A549 (cell line): ENCODE data around the gene ORC3. TPM values are rescaled to one million over a fixed set of nuclear protein-coding genes. Genes with fewer than 3 reads are reported as not detected.
"Not testable (repeated sequence)": the region's sequence is repeated elsewhere in the genome, so short reads cannot be mapped to it uniquely, and the experiment has no call there.

Experiments used
- ATAC-seq, 2 experiments: fragments of 200-7000 bp in 1 of 2; fragments of >200 bp in 1 of 2; cut with Nextera tagmentation in 1 of 2; cut with Tn5 transposase in 1 of 2; 3 replicates each; pipeline versions ENCODE4 v1.8.0 to v1.9.1; 2018 to 2020; ENCODE audit warnings: mild to moderate bottlenecking in 1 of 2, moderate library complexity in 1 of 2
- CTCF ChIA-PET: fragments of 300-600 bp; sonication (Branson Sonifier 250); formaldehyde crosslinking; extraction: SDS; loops from one replicate; lab custom pipeline; 2021; ENCODE audit warnings: antibody characterized with exemption, inconsistent platforms; lab: Yijun Ruan, JAX
- POLR2A ChIA-PET: fragments of 350-600 bp; formaldehyde crosslinking; extraction: SDS; loops from one replicate; lab custom pipeline; 2021; ENCODE audit warnings: antibody characterized with exemption, inconsistent platforms; lab: Yijun Ruan, JAX
- DNase-seq, 2 experiments: peaks; one replicate each; pipeline versions ENCODE4 v3.0.0 to v3.0.0-alpha.2; 2011 to 2016; ENCODE audit warnings: low read depth in 1 of 2, low spot score in 1 of 2
- FAIRE-seq: peaks from 2 replicates; lab custom pipeline; 2011; peaks lifted over from hg19 to GRCh38; lab: Jason Lieb, UNC
- H3K27ac ChIP-seq, 2 experiments: fragments of >200 bp; sonication (Bioruptor Twin); formaldehyde crosslinking; 3 replicates each; pipeline ENCODE4 v1.5.1; 2016 to 2017
- H3K4me1 ChIP-seq: fragments of >200 bp; sonication (Bioruptor Twin); formaldehyde crosslinking; 3 replicates; pipeline ENCODE4 v1.6.1; 2016
- H3K4me2 ChIP-seq: fragments of >200 bp; sonication (Bioruptor Twin); formaldehyde crosslinking; 3 replicates; pipeline ENCODE4 v1.6.1; 2016
- H3K4me3 ChIP-seq: fragments of >200 bp; sonication (Bioruptor Twin); formaldehyde crosslinking; 3 replicates; pipeline ENCODE4 v1.5.1; 2016
- H3K9me3 ChIP-seq: fragments of >200 bp; sonication (Bioruptor Twin); formaldehyde crosslinking; 3 replicates; pipeline ENCODE4 v1.6.1; 2016
- CBX8 ChIP-seq: fragments of 200-600 bp; sonication (generic); IDR thresholded peaks from 2 replicates; pipeline ENCODE4 v1.6.1; 2016
- CEBPB ChIP-seq, 2 experiments: fragments of >200 bp in 1 of 2; sonication (Bioruptor Twin) in 1 of 2; formaldehyde crosslinking in 1 of 2; IDR thresholded peaks; 2 replicates each; pipeline ENCODE4 v1.6.1; 2012 to 2016
- EHF ChIP-seq: fragments of 250-450 bp; sonication (Bioruptor Pico); IDR thresholded peaks from 2 replicates; pipeline ENCODE4 v1.5.0; 2020; ENCODE audit warnings: mild to moderate bottlenecking
- EP300 ChIP-seq, 2 experiments: fragments of >200 bp; sonication (Bioruptor Twin); formaldehyde crosslinking; IDR thresholded peaks; 2 replicates in 1 of 2; 3 replicates in 1 of 2; pipeline ENCODE4 v1.6.1; 2016 to 2017
- ESRRA ChIP-seq: fragments of 150-350 bp; IDR thresholded peaks from 2 replicates; pipeline ENCODE4 v1.6.1; 2014; ENCODE audit warnings: mild to moderate bottlenecking, low read length, borderline replicate concordance
- GATA3 ChIP-seq: IDR thresholded peaks from 2 replicates; pipeline ENCODE4 v1.6.1; 2012; ENCODE audit warnings: borderline replicate concordance
- HOXA7 ChIP-seq: fragments of 250-450 bp; sonication (Bioruptor Pico); IDR thresholded peaks from 2 replicates; pipeline ENCODE4 v1.5.0; 2020; ENCODE audit warnings: mild to moderate bottlenecking, moderate library complexity
- KDM5A ChIP-seq: fragments of 200-600 bp; sonication (generic); IDR thresholded peaks from 2 replicates; pipeline ENCODE4 v1.6.1; 2016; ENCODE audit warnings: antibody characterized with exemption, mild to moderate bottlenecking
- MAFK ChIP-seq: fragments of 450-650 bp; IDR thresholded peaks from 2 replicates; pipeline ENCODE4 v1.6.1; 2014; ENCODE audit not compliant: partially characterized antibody
- NR3C1 ChIP-seq: fragments of >200 bp; sonication (Bioruptor Twin); formaldehyde crosslinking; IDR thresholded peaks from 3 replicates; pipeline ENCODE4 v1.6.1; 2017
- POLR2A ChIP-seq: IDR thresholded peaks from 2 replicates; pipeline ENCODE4 v1.6.1; 2012; ENCODE audit warnings: mild to moderate bottlenecking, low read length
- RAD21 ChIP-seq, 2 experiments: fragments of >200 bp in 1 of 2; sonication (Bioruptor Twin) in 1 of 2; formaldehyde crosslinking in 1 of 2; IDR thresholded peaks in 1 of 2; conservative IDR thresholded peaks in 1 of 2; 2 replicates in 1 of 2; 3 replicates in 1 of 2; pipeline ENCODE4 v1.6.1; 2012 to 2018; ENCODE audit warnings: inconsistent platforms in 1 of 2
- RARB ChIP-seq: fragments of 250-450 bp; sonication (Bioruptor Pico); IDR thresholded peaks from 2 replicates; pipeline ENCODE4 v1.8.0; 2021; ENCODE audit warnings: mild to moderate bottlenecking, moderate library complexity
- RCOR1 ChIP-seq: fragments of 150-350 bp; IDR thresholded peaks from 2 replicates; pipeline ENCODE4 v1.6.1; 2014; ENCODE audit warnings: antibody characterized with exemption, low read length, low read depth
- SMC3 ChIP-seq: fragments of >200 bp; sonication (Bioruptor Twin); formaldehyde crosslinking; IDR thresholded peaks from 3 replicates; pipeline ENCODE4 v1.6.1; 2018; ENCODE audit warnings: inconsistent platforms
- TP53 ChIP-seq: fragments of 250-450 bp; sonication (Bioruptor Pico); IDR thresholded peaks from 2 replicates; pipeline ENCODE4 v1.5.0; 2021; ENCODE audit warnings: mild to moderate bottlenecking, moderate library complexity
- ZFP36 ChIP-seq: fragments of 450-650 bp; IDR thresholded peaks from 2 replicates; pipeline ENCODE4 v1.6.1; 2014; ENCODE audit warnings: borderline replicate concordance; ENCODE audit not compliant: partially characterized antibody
- ZNF302 ChIP-seq: fragments of 250-450 bp; sonication (Bioruptor Pico); IDR thresholded peaks from 2 replicates; pipeline ENCODE4 v1.9.0; 2021; ENCODE audit warnings: inconsistent platforms, mild to moderate bottlenecking, moderate library complexity
- WGBS: methylation state at CpG from one replicate; pipeline ENCODE4 v1.1.6; 2017; ENCODE audit errors: missing lambda C conversion rate; 5-methylcytosine and 5-hydroxymethylcytosine counted together
- polyA plus RNA-seq, 4 experiments: library from polyadenylated mRNA; depleted of rRNA in 3 of 4; stranded (reverse); fragments of >200 nt; fragmentation: RNase III in 1 of 4; extraction: RNeasy Plus Mini Kit Qiagen cat#74134 plus additional on column Dnase treatment in 1 of 4; gene quantifications; 2 replicates in 3 of 4; 3 replicates in 1 of 4; pipeline ENCODE4 v1.2.3, GENCODE V29; 2011 to 2017
- TF ChIP-seq, protein P1 (sequence below): fragments of 250-450 bp; sonication (Bioruptor Pico); IDR thresholded peaks from 2 replicates; pipeline ENCODE4 v1.5.0; 2021; ENCODE audit warnings: mild to moderate bottlenecking, moderate library complexity, borderline replicate concordance
- TF ChIP-seq, protein P2 (sequence below): fragments of 200-600 bp; sonication (generic); IDR thresholded peaks from 2 replicates; pipeline ENCODE4 v1.6.1; 2016; ENCODE audit warnings: antibody characterized with exemption, mild to moderate bottlenecking, moderate library complexity
- TF ChIP-seq, protein P3 (sequence below): fragments of >200 bp; sonication (Bioruptor Twin); formaldehyde crosslinking; IDR thresholded peaks from 3 replicates; pipeline ENCODE4 v1.5.1; 2016
- TF ChIP-seq, protein P4 (sequence below): fragments of >200 bp; sonication (Bioruptor Twin); formaldehyde crosslinking; IDR thresholded peaks from 2 replicates; pipeline ENCODE4 v1.6.1; 2016
- TF ChIP-seq, protein P5 (sequence below): fragments of >200 bp; sonication (Bioruptor Twin); formaldehyde crosslinking; IDR thresholded peaks from 3 replicates; pipeline ENCODE4 v1.6.1; 2016

The ORC3 gene
- polyA plus RNA-seq, 2 of the 4 experiments (the other 2 are of a cell fraction), result 25.5 to 50.1 TPM

DNA sequence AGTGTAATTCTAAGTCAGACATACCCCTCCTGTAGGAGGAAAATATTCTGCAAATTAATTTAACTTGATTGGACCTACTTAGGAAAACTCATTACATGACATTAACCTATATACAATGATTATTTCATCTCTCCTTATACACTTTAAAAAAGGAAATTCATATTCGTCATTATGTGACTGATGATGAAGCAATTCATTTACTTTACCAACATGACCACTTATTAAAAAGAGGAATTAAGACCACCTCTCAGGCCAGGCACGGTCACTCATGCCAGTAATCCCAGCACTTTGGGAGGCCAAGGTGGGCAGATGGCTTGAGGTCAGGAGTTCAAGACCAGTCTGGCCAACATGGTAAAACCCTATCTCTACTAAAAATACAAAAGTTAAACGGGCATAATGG, 100.5 kb downstream of the ORC3 start:
- ChIA-PET CTCF (no interaction called here), POLR2A (no interaction called here)
- FAIRE-seq (no peak), ATAC-seq (no peak), DNase-seq (no peak)
- TF ChIP-seq GATA3 (no peak), RAD21 (conservative IDR thresholded peaks at IDR 0.05 in 1 of 2, IDR thresholded peaks at IDR 0.05 in 1 of 2) (no peak), EHF (no peak), ZFP36 (no peak), MAFK (no peak)
- TF ChIP-seq, protein P1, sequence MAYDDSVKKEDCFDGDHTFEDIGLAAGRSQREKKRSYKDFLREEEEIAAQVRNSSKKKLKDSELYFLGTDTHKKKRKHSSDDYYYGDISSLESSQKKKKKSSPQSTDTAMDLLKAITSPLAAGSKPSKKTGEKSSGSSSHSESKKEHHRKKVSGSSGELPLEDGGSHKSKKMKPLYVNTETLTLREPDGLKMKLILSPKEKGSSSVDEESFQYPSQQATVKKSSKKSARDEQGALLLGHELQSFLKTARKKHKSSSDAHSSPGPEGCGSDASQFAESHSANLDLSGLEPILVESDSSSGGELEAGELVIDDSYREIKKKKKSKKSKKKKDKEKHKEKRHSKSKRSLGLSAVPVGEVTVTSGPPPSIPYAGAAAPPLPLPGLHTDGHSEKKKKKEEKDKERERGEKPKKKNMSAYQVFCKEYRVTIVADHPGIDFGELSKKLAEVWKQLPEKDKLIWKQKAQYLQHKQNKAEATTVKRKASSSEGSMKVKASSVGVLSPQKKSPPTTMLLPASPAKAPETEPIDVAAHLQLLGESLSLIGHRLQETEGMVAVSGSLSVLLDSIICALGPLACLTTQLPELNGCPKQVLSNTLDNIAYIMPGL, result no peak
- TF ChIP-seq, protein P2, sequence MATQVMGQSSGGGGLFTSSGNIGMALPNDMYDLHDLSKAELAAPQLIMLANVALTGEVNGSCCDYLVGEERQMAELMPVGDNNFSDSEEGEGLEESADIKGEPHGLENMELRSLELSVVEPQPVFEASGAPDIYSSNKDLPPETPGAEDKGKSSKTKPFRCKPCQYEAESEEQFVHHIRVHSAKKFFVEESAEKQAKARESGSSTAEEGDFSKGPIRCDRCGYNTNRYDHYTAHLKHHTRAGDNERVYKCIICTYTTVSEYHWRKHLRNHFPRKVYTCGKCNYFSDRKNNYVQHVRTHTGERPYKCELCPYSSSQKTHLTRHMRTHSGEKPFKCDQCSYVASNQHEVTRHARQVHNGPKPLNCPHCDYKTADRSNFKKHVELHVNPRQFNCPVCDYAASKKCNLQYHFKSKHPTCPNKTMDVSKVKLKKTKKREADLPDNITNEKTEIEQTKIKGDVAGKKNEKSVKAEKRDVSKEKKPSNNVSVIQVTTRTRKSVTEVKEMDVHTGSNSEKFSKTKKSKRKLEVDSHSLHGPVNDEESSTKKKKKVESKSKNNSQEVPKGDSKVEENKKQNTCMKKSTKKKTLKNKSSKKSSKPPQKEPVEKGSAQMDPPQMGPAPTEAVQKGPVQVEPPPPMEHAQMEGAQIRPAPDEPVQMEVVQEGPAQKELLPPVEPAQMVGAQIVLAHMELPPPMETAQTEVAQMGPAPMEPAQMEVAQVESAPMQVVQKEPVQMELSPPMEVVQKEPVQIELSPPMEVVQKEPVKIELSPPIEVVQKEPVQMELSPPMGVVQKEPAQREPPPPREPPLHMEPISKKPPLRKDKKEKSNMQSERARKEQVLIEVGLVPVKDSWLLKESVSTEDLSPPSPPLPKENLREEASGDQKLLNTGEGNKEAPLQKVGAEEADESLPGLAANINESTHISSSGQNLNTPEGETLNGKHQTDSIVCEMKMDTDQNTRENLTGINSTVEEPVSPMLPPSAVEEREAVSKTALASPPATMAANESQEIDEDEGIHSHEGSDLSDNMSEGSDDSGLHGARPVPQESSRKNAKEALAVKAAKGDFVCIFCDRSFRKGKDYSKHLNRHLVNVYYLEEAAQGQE, result no peak
- Histone ChIP-seq H3K4me3 (no peak overlapping the region), H3K27ac (no peak overlapping the region), H3K4me1 (peaks cover 81% of the 10 kb centered on the region), H3K9me3 (no peaks in the 10 kb centered on the region), H3K4me2 (no peak overlapping the region)
- WGBS, result 91% methylated on average over 3 of the region's 3 CpGs

DNA sequence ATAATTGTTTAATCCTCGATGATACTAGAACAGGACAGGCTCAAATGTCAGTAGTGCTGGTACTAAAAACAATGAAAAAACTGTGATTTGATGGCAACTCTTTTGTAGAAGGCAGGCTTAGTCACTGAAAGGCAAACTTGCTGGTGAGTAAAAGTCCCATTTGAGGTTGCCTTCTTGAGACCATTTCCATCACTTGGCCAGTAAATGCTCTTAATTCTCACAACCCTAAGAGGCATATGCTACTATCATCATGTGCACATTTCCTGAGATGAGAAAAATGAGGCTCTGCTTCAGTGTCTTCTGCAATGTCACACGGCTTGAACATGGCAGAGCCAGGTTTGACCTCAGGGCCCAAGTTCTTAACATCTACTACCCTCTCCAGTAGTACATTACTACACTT, 102.2 kb downstream of the ORC3 start:
- Histone ChIP-seq H3K27ac (no peak overlapping the region), H3K4me2 (peak overlapping the region; percentile 37; the same call in 2 of the 3 replicates), H3K4me3 (no peak overlapping the region), H3K4me1 (peaks cover 79% of the 10 kb centered on the region), H3K9me3 (no peaks in the 10 kb centered on the region)
- TF ChIP-seq SMC3, result no peak
- TF ChIP-seq, protein P3, sequence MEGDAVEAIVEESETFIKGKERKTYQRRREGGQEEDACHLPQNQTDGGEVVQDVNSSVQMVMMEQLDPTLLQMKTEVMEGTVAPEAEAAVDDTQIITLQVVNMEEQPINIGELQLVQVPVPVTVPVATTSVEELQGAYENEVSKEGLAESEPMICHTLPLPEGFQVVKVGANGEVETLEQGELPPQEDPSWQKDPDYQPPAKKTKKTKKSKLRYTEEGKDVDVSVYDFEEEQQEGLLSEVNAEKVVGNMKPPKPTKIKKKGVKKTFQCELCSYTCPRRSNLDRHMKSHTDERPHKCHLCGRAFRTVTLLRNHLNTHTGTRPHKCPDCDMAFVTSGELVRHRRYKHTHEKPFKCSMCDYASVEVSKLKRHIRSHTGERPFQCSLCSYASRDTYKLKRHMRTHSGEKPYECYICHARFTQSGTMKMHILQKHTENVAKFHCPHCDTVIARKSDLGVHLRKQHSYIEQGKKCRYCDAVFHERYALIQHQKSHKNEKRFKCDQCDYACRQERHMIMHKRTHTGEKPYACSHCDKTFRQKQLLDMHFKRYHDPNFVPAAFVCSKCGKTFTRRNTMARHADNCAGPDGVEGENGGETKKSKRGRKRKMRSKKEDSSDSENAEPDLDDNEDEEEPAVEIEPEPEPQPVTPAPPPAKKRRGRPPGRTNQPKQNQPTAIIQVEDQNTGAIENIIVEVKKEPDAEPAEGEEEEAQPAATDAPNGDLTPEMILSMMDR, result no peak
- TF ChIP-seq RCOR1, result no peak
- no peak for TF ChIP-seq POLR2A
- no peak for TF ChIP-seq ZNF302 (CRISPR knock-in tag)
- no peak for TF ChIP-seq ZFP36
- TF ChIP-seq HOXA7, result no peak
- TF ChIP-seq CEBPB (IDR thresholded peaks at IDR 0.05), result no peak
- TF ChIP-seq TP53 (CRISPR knock-in tag), result no peak
- no peak for TF ChIP-seq KDM5A
- no peak for TF ChIP-seq EP300 (IDR thresholded peaks at IDR 0.05)
- no peak for TF ChIP-seq RARB (CRISPR knock-in tag)
- TF ChIP-seq ESRRA, result no peak
- TF ChIP-seq, protein P4, sequence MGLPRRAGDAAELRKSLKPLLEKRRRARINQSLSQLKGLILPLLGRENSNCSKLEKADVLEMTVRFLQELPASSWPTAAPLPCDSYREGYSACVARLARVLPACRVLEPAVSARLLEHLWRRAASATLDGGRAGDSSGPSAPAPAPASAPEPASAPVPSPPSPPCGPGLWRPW, result no peak
- TF ChIP-seq, protein P5, sequence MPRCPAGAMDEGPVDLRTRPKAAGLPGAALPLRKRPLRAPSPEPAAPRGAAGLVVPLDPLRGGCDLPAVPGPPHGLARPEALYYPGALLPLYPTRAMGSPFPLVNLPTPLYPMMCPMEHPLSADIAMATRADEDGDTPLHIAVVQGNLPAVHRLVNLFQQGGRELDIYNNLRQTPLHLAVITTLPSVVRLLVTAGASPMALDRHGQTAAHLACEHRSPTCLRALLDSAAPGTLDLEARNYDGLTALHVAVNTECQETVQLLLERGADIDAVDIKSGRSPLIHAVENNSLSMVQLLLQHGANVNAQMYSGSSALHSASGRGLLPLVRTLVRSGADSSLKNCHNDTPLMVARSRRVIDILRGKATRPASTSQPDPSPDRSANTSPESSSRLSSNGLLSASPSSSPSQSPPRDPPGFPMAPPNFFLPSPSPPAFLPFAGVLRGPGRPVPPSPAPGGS, result no peak
- no peak for TF ChIP-seq NR3C1
- TF ChIP-seq CBX8, result no peak
- CTCF ChIA-PET, result no interaction called here
- DNase-seq (no peak), ATAC-seq (no peak), FAIRE-seq (no peak)
- POLR2A ChIA-PET, result interaction anchor here (1.0 kb wide), 1 partner anchor 9 kb away, joined by 3 read pairs; no protein-coding TSS in a partner anchor
- 48% methylated on average over 2 of the region's 2 CpGs for WGBS

DNA sequence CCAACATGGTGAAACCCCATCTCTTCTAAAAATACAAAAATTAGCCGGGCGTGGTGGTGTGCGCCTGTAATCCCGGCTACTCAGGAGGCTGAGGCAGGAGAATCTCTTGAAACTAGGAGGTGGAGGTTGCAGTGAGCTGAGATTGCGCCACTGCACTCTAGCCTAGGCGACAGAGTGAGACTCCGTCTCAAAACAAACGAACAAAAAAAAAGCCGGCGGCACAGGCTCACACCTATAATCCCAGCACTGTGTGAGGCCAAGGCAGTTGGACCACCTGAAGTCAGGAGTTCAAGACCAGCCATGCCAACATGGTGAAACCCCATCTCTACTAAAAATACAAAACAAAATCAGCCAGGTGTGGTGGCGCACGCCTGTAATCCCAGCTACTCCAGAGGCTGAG, 106.9 kb downstream of the ORC3 start:
- H3K9me3 ChIP-seq, DNase-seq, POLR2A ChIA-PET, ATAC-seq, FAIRE-seq, H3K27ac ChIP-seq, CTCF ChIA-PET, H3K4me3 ChIP-seq: not testable (repeated sequence)
- WGBS, result 91% methylated on average over 11 of the region's 12 CpGs
- peaks cover 60% of the 10 kb centered on the region for H3K4me1 ChIP-seq
- peak overlapping the region; percentile 92 for H3K4me2 ChIP-seq
